Tibial nerve (tissue), 4 donors: ENCODE measurements around the gene HAUS7.

ENCODE experiments used
- EP300 ChIP-seq, 2 donors: sonication (generic); formaldehyde crosslinking; IDR thresholded peaks; one replicate each; pipeline ENCODE4 v1.6.1; 2017; ENCODE audit warnings: antibody characterized with exemption in 2 of 2, mild to moderate bottlenecking in 1 of 2
- TF ChIP-seq, protein P1 (sequence below), 5 experiments: fragments of 200-600 bp in 3 of 5; fragments of 450-650 bp in 2 of 5; sonication (generic) in 3 of 5; IDR thresholded peaks; one replicate each; pipeline ENCODE4 v1.5.1; 2016 to 2019; ENCODE audit warnings: antibody characterized with exemption in 5 of 5, mild to moderate bottlenecking in 3 of 5, moderate library complexity in 2 of 5

DNA sequence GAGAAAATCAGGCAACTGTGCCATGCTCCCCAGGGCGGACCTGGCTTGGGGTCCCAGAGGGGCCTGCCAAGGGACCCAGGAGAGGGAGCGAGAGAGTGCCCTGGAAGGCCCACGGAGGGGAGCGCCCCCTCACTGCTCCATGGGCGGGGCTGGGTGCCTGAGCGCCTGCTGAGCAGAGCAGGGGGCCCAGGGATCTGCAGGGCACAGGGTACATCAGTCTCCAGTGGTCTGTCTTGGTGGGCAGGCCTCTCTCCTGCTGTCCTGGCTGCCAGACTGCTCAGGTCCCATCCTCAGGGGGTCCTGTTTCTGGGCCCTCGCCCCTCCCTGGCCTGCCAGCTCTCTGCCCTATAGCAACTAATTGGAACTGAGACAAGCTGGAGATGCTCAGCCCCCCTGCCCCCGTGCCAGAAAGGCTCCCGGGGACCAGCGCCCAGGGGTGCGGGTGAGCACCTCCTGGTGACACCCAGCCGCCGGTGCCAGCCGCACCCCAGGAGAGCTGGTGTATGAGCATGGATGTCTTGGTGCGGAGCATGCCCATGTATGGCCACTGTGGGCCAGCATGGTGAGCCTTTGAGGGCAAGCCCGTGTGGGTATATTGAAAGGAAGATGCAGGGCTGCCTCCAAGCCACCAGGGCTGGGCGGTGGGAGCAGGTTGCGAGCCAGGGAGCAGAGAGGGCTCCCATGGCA, 25.7 kb upstream of the HAUS7 start:
- no peak for TF ChIP-seq EP300 (IDR thresholded peaks at IDR 0.05)
- TF ChIP-seq, protein P1, sequence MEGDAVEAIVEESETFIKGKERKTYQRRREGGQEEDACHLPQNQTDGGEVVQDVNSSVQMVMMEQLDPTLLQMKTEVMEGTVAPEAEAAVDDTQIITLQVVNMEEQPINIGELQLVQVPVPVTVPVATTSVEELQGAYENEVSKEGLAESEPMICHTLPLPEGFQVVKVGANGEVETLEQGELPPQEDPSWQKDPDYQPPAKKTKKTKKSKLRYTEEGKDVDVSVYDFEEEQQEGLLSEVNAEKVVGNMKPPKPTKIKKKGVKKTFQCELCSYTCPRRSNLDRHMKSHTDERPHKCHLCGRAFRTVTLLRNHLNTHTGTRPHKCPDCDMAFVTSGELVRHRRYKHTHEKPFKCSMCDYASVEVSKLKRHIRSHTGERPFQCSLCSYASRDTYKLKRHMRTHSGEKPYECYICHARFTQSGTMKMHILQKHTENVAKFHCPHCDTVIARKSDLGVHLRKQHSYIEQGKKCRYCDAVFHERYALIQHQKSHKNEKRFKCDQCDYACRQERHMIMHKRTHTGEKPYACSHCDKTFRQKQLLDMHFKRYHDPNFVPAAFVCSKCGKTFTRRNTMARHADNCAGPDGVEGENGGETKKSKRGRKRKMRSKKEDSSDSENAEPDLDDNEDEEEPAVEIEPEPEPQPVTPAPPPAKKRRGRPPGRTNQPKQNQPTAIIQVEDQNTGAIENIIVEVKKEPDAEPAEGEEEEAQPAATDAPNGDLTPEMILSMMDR (IDR thresholded peaks at IDR 0.05) = no peak
